GM19324 (cell line): Measurements from ENCODE around the gene METTL2B.
"Not testable (repeated sequence)": the region's sequence is repeated elsewhere in the genome, so short reads cannot be mapped to it uniquely, and the experiment has no call there.

Experiments
- ATAC-seq: cut with Tn5 transposase; IDR thresholded peaks from one replicate; pipeline ENCODE4 v1.9.1; 2021; ENCODE audit warnings: mild to moderate bottlenecking, moderate library complexity; ENCODE audit not compliant: unreplicated experiment, low FRiP score

Gene METTL2B

GRCh38 chr7:128523226-128523931 is 46.8 kb downstream of the METTL2B start:
- ATAC-seq: not testable (repeated sequence)

GRCh38 chr7:128523932-128524524 is 47.5 kb downstream of the METTL2B start:
- not testable (repeated sequence) for ATAC-seq

- not testable (repeated sequence) for ATAC-seq
These were observed 49.0 kb downstream of the METTL2B start for GRCh38 chr7:128525584-128525983.

- not testable (repeated sequence) for ATAC-seq
These were observed 49.5 kb downstream of the METTL2B start for GRCh38 chr7:128526062-128526466.

GRCh38 chr7:128529191-128529590 is 52.6 kb downstream of the METTL2B start:
- not testable (repeated sequence) for ATAC-seq

- peak; percentile 27 for ATAC-seq
These were observed 53.7 kb downstream of the METTL2B start for GRCh38 chr7:128530121-128530854.

GRCh38 chr7:128530855-128531104 is 54.2 kb downstream of the METTL2B start:
- ATAC-seq: no peak

GRCh38 chr7:128531105-128531954 is 54.8 kb downstream of the METTL2B start:
- peak; percentile 67 for ATAC-seq

GRCh38 chr7:128531955-128532478 is 55.5 kb downstream of the METTL2B start:
- peak; percentile 7 for ATAC-seq

- ATAC-seq: not testable (repeated sequence)
These were observed 56.4 kb downstream of the METTL2B start for GRCh38 chr7:128532956-128533355.

- not testable (repeated sequence) for ATAC-seq
These were observed 60.9 kb downstream of the METTL2B start for GRCh38 chr7:128537410-128537809.

- not testable (repeated sequence) for ATAC-seq
These were observed 66.0 kb downstream of the METTL2B start for GRCh38 chr7:128542530-128542929.

- not testable (repeated sequence) for ATAC-seq
These were observed 66.8 kb downstream of the METTL2B start for GRCh38 chr7:128543300-128543699.

- ATAC-seq: not testable (repeated sequence)
These were observed 69.8 kb downstream of the METTL2B start for GRCh38 chr7:128546319-128546851.

GRCh38 chr7:128550920-128551319 is 74.4 kb downstream of the METTL2B start:
- ATAC-seq: no peak

- not testable (repeated sequence) for ATAC-seq
These were observed 77.8 kb downstream of the METTL2B start for GRCh38 chr7:128554394-128554793.
